Muscle layer of duodenum (tissue), 2 donors: Measurements from ENCODE around the gene CHST13.

Experiments used
- H3K27ac ChIP-seq: one replicate; pipeline ENCODE4 v1.7.0; 2013; ENCODE audit warnings: mild to moderate bottlenecking, low read length
- H3K27me3 ChIP-seq: one replicate; pipeline ENCODE4 v1.7.0; 2013; ENCODE audit warnings: low read depth, mild to moderate bottlenecking, control low read depth, low read length
- H3K36me3 ChIP-seq, 2 donors: one replicate each; pipeline ENCODE4 v1.7.0; 2013; ENCODE audit warnings: low read length in 2 of 2, control low read depth in 1 of 2, mild to moderate bottlenecking in 1 of 2; ENCODE audit not compliant: insufficient read depth in 2 of 2, control insufficient read depth in 1 of 2
- H3K4me1 ChIP-seq, 2 donors: one replicate each; pipeline ENCODE4 v1.7.0; 2013; ENCODE audit warnings: low read length in 2 of 2, mild to moderate bottlenecking in 2 of 2, control low read depth in 1 of 2, moderate library complexity in 1 of 2; ENCODE audit not compliant: insufficient read depth in 2 of 2, control insufficient read depth in 1 of 2
- H3K4me3 ChIP-seq, 2 donors: one replicate each; pipeline ENCODE4 v1.7.0; 2013; ENCODE audit warnings: low read length in 2 of 2, low read depth in 1 of 2, mild to moderate bottlenecking in 1 of 2
- H3K9me3 ChIP-seq, 2 donors: one replicate each; pipeline ENCODE4 v1.7.0; 2013; ENCODE audit warnings: low read length in 2 of 2, control low read depth in 1 of 2, mild to moderate bottlenecking in 1 of 2; ENCODE audit not compliant: control insufficient read depth in 1 of 2
- donor health status: healthy.

The CHST13 gene

DNA sequence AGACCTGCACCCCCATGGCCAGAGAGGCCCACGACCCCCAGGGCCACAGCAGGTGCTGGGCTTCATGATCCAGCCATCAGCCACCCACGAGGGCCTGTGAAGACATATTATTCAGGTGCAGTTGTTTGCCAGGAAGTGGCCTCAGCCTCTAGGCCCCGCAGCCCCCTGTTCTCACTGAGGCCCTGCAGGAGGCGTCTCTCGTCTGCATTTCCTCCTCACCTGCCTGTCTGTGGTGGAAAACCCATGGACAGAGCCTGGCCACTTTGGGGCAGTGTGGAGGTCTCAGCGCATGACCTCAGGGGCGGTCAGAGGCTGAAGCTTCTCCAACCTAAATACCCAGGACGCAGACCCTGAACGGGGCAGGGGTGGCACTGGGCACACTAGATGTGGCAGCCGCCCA lies 25.0 kb upstream of the CHST13 start:
- H3K4me3 ChIP-seq: no peak overlapping the region
- no peak overlapping the region for H3K27ac ChIP-seq
- H3K36me3 ChIP-seq: no peaks in the 10 kb centered on the region
- no peaks in the 10 kb centered on the region for H3K9me3 ChIP-seq
- no peaks in the 10 kb centered on the region for H3K27me3 ChIP-seq
- no peaks in the 10 kb centered on the region for H3K4me1 ChIP-seq

- H3K9me3 ChIP-seq: no peaks in the 10 kb centered on the region
- no peaks in the 10 kb centered on the region for H3K27me3 ChIP-seq
- no peaks in the 10 kb centered on the region for H3K36me3 ChIP-seq
- H3K4me1 ChIP-seq: no peaks in the 10 kb centered on the region
- no peak overlapping the region for H3K4me3 ChIP-seq
- H3K27ac ChIP-seq: no peak overlapping the region
Measured at GRCh38 chr3:126499401-126499800, 24.6 kb upstream of the CHST13 start.

- Histone ChIP-seq H3K9me3 (no peaks in the 10 kb centered on the region), H3K4me3 (no peak overlapping the region), H3K4me1 (no peaks in the 10 kb centered on the region), H3K36me3 (no peaks in the 10 kb centered on the region), H3K27ac (no peak overlapping the region), H3K27me3 (no peaks in the 10 kb centered on the region)
Measured at GRCh38 chr3:126500016-126500415, 23.9 kb upstream of the CHST13 start.

GRCh38 chr3:126501054-126501453 lies 22.9 kb upstream of the CHST13 start:
- H3K4me3 ChIP-seq: no peak overlapping the region

GRCh38 chr3:126501736-126502135 lies 22.2 kb upstream of the CHST13 start:
- no peak overlapping the region for H3K27ac ChIP-seq
- H3K27me3 ChIP-seq: no peaks in the 10 kb centered on the region
- H3K4me3 ChIP-seq: no peak overlapping the region
- no peaks in the 10 kb centered on the region for H3K36me3 ChIP-seq
- H3K9me3 ChIP-seq: no peaks in the 10 kb centered on the region
- no peaks in the 10 kb centered on the region for H3K4me1 ChIP-seq

More at GRCh38 chr3:126501054-126501453, 22.9 kb upstream of the CHST13 start:
- Histone ChIP-seq H3K27ac (no peak overlapping the region), H3K9me3 (no peaks in the 10 kb centered on the region), H3K27me3 (no peaks in the 10 kb centered on the region), H3K4me1 (no peaks in the 10 kb centered on the region), H3K36me3 (no peaks in the 10 kb centered on the region)

GRCh38 chr3:126502656-126503055 lies 21.3 kb upstream of the CHST13 start:
- H3K36me3 ChIP-seq: no peaks in the 10 kb centered on the region
- no peak overlapping the region for H3K4me3 ChIP-seq
- no peaks in the 10 kb centered on the region for H3K4me1 ChIP-seq
- H3K9me3 ChIP-seq: no peaks in the 10 kb centered on the region
- no peak overlapping the region for H3K27ac ChIP-seq
- no peaks in the 10 kb centered on the region for H3K27me3 ChIP-seq

GRCh38 chr3:126503701-126504100 lies 20.3 kb upstream of the CHST13 start:
- Histone ChIP-seq H3K9me3 (no peaks in the 10 kb centered on the region), H3K36me3 (no peaks in the 10 kb centered on the region), H3K4me1 (no peaks in the 10 kb centered on the region), H3K4me3 (no peak overlapping the region), H3K27ac (no peak overlapping the region), H3K27me3 (no peaks in the 10 kb centered on the region)

GRCh38 chr3:126507886-126508285 lies 16.1 kb upstream of the CHST13 start:
- Histone ChIP-seq H3K36me3 (no peaks in the 10 kb centered on the region), H3K4me1 (no peaks in the 10 kb centered on the region), H3K4me3 (no peak overlapping the region), H3K27me3 (no peaks in the 10 kb centered on the region), H3K9me3 (no peaks in the 10 kb centered on the region), H3K27ac (no peak overlapping the region)

- Histone ChIP-seq H3K27me3 (no peaks in the 10 kb centered on the region), H3K36me3 (no peaks in the 10 kb centered on the region), H3K9me3 (no peaks in the 10 kb centered on the region), H3K27ac (no peak overlapping the region), H3K4me3 (no peak overlapping the region), H3K4me1 (no peaks in the 10 kb centered on the region)
Measured at GRCh38 chr3:126508564-126508964, 15.4 kb upstream of the CHST13 start.

DNA sequence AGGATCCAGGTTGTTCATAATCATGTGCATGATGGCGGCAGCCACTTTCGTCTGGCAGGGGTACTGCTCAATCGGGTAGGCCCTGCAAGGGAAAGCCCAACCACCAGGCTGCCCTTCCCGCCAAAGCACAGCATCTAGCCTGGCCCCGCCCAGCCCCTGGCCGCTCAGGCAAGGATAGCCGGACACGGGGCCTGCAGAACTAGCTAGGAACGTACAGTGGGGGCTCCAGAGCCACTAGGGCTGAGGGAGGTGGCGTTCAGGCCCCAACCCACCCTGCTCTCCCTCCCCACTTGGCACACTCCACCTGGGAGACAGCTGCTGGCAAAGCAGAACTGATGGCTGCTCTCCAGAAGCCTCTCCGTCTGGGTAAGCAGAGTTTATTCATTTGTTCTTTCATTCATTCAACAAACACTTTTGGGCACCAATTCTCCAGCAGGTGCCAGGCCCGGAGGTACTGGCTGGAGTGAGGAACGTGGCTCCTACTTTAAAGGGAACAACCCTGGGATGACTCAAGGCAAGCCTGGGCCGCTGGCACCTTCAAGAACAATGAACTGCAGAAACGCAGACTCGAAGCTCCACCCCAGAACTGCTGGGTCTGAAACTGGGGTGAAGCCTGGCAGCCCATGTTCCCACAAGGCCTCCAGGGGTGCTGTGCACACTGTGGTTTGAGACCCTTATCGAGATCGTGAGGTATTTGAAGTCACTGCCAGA lies 14.2 kb upstream of the CHST13 start:
- no peak overlapping the region for H3K4me3 ChIP-seq
- H3K36me3 ChIP-seq: no peaks in the 10 kb centered on the region
- H3K9me3 ChIP-seq: no peaks in the 10 kb centered on the region
- no peaks in the 10 kb centered on the region for H3K4me1 ChIP-seq
- H3K27ac ChIP-seq: no peak overlapping the region
- H3K27me3 ChIP-seq: no peaks in the 10 kb centered on the region

GRCh38 chr3:126510308-126510910 lies 13.5 kb upstream of the CHST13 start:
- Histone ChIP-seq H3K27ac (no peak overlapping the region), H3K4me3 (no peak overlapping the region), H3K4me1 (no peaks in the 10 kb centered on the region), H3K36me3 (no peaks in the 10 kb centered on the region), H3K9me3 (no peaks in the 10 kb centered on the region), H3K27me3 (no peaks in the 10 kb centered on the region)

DNA sequence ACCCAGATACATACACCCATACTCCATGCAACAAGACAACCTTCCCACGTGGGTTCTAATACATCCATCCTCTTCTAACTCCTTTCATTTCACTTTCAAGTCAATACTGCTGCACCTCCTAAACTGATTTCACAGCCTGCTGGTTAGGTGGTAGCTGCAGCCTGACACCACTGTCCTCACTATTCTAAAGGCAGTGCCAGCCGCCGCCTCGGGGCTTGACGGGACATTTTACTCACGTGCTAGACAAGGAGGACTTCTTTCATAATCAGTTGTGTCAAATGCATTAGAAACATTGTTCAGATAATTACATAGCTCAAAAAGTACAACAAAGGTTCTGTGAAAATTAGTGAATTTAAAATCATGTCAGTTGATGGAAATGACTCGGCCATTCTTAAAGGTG lies 12.7 kb upstream of the CHST13 start:
- no peaks in the 10 kb centered on the region for H3K9me3 ChIP-seq

More for the DNA sequence above, 12.7 kb upstream of the CHST13 start:
- Histone ChIP-seq H3K4me1 (no peaks in the 10 kb centered on the region), H3K4me3 (no peak overlapping the region), H3K27ac (no peak overlapping the region), H3K36me3 (no peaks in the 10 kb centered on the region), H3K27me3 (no peaks in the 10 kb centered on the region)
